ENCODE results near the gene EZH2.

Gene EZH2

DNA sequence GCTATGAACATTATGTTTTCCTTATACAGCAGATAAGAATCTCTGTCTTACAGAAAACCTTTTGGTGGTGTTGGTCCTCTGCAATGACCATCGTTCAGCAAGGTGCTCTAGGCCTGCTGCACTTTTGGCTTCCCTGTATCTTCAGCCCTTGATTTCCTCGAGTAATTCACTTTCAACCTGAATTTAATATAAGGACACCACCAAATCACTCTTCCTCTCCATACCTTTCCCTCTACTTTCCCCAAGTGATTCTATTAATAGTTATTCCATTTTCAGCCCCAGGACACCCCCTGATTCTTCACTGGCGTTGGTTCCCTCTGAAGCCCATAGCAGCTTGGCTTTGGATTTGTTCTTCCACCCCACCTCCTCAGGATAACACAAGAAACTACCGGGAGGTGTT, 72.2 kb downstream of the EZH2 start:
- H3K27me3 ChIP-seq, result no peaks in the 10 kb centered on the region
- TF ChIP-seq, protein P1, sequence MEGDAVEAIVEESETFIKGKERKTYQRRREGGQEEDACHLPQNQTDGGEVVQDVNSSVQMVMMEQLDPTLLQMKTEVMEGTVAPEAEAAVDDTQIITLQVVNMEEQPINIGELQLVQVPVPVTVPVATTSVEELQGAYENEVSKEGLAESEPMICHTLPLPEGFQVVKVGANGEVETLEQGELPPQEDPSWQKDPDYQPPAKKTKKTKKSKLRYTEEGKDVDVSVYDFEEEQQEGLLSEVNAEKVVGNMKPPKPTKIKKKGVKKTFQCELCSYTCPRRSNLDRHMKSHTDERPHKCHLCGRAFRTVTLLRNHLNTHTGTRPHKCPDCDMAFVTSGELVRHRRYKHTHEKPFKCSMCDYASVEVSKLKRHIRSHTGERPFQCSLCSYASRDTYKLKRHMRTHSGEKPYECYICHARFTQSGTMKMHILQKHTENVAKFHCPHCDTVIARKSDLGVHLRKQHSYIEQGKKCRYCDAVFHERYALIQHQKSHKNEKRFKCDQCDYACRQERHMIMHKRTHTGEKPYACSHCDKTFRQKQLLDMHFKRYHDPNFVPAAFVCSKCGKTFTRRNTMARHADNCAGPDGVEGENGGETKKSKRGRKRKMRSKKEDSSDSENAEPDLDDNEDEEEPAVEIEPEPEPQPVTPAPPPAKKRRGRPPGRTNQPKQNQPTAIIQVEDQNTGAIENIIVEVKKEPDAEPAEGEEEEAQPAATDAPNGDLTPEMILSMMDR (IDR thresholded peaks at IDR 0.05), result no peak

DNA sequence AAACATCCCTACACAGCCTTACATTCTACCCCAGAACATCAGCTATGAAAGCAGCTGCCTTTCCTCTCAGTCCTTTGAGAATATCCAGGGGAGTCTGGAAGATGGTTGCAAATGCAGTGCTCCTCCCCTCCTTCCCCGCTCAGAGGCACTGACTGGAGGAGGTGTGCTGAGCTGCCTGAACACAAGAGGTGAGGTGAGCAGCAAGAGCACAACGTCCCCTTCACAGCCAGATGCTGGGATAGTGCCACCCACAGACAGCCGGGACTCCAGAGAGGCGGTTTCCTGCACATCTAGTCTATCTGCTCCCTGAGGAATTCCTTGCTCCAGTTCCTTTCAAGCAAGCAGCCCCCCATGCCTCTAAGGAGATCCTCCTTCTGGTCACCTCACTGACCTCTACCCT, 74.2 kb downstream of the EZH2 start:
- Histone ChIP-seq H3K36me3 (peaks cover 77% of the 10 kb centered on the region), H3K4me3 (ENCODE audit: low read depth in 1 of 2, low read length in 1 of 2) (no peak overlapping the region), H3K27ac (no peak overlapping the region), H3K9me3 (no peaks in the 10 kb centered on the region), H3K4me1 (ENCODE audit: control insufficient read depth in 1 of 2, insufficient read depth in 1 of 2, low read depth in 1 of 2, low read length in 1 of 2) (no peaks in the 10 kb centered on the region), H3K27me3 (no peaks in the 10 kb centered on the region)
- TF ChIP-seq, protein P1 (IDR thresholded peaks at IDR 0.05), result no peak

More for the DNA sequence above, 72.2 kb downstream of the EZH2 start:
- no peak overlapping the region for H3K27ac ChIP-seq
- no peaks in the 10 kb centered on the region for H3K4me1 ChIP-seq (ENCODE audit: control insufficient read depth in 1 of 2, insufficient read depth in 1 of 2, low read depth in 1 of 2, low read length in 1 of 2)
- H3K4me3 ChIP-seq (ENCODE audit: low read depth in 1 of 2, low read length in 1 of 2), result no peak overlapping the region
- H3K36me3 ChIP-seq, result peaks cover 78% of the 10 kb centered on the region
- no peaks in the 10 kb centered on the region for H3K9me3 ChIP-seq

DNA sequence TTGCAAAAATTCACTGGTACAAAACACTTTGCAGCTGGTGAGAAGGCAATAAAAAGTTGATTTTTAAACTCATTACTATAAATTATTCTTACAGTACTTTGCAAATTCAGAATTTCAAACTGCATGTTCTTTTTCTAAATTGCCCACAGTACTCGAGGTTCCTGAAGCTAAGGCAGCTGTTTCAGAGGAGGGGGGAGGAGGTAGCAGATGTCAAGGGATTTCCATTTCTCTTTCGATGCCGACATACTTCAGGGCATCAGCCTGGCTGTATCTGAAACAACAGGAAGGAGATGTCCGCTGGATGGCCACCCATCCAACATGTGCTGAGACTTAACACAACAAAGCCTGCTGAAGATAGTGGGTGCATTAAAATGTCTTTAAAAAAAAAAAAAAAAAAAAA, 76.7 kb downstream of the EZH2 start:
- H3K9me3 ChIP-seq, result no peaks in the 10 kb centered on the region
- H3K4me1 ChIP-seq (ENCODE audit: control insufficient read depth in 1 of 2, insufficient read depth in 1 of 2, low read depth in 1 of 2, low read length in 1 of 2), result no peaks in the 10 kb centered on the region
- no peak overlapping the region for H3K27ac ChIP-seq
- peaks cover 69% of the 10 kb centered on the region for H3K36me3 ChIP-seq
- TF ChIP-seq, protein P1 (IDR thresholded peaks at IDR 0.05), result no peak
- H3K27me3 ChIP-seq, result no peaks in the 10 kb centered on the region
- no peak overlapping the region for H3K4me3 ChIP-seq (ENCODE audit: low read depth in 1 of 2, low read length in 1 of 2)

GRCh38 chr7:148806187-148806586, 77.9 kb downstream of the EZH2 start:
- Histone ChIP-seq H3K9me3 (no peaks in the 10 kb centered on the region), H3K27ac (no peak overlapping the region), H3K4me1 (ENCODE audit: control insufficient read depth in 1 of 2, insufficient read depth in 1 of 2, low read depth in 1 of 2, low read length in 1 of 2) (no peaks in the 10 kb centered on the region), H3K4me3 (ENCODE audit: low read depth in 1 of 2, low read length in 1 of 2) (no peak overlapping the region), H3K27me3 (no peaks in the 10 kb centered on the region), H3K36me3 (peaks cover 69% of the 10 kb centered on the region)
- TF ChIP-seq, protein P1 (IDR thresholded peaks at IDR 0.05), result no peak

- Histone ChIP-seq H3K36me3 (peaks cover 72% of the 10 kb centered on the region), H3K4me1 (ENCODE audit: control insufficient read depth in 1 of 2, insufficient read depth in 1 of 2, low read depth in 1 of 2, low read length in 1 of 2) (no peaks in the 10 kb centered on the region), H3K9me3 (no peaks in the 10 kb centered on the region), H3K4me3 (ENCODE audit: low read depth in 1 of 2, low read length in 1 of 2) (no peak overlapping the region), H3K27ac (no peak overlapping the region), H3K27me3 (no peaks in the 10 kb centered on the region)
- TF ChIP-seq, protein P1 (IDR thresholded peaks at IDR 0.05), result no peak
Measured at GRCh38 chr7:148804343-148805235, 79.5 kb downstream of the EZH2 start.

All from neutrophil (primary cell).